B cell (primary cell): Measurements from ENCODE around the gene SLC25A21. TPM values are rescaled to one million over a fixed set of nuclear protein-coding genes. Genes with fewer than 3 reads are reported as not detected.

ENCODE experiments used
- ATAC-seq: fragments of 200-7000 bp; cut with Tn5 transposase; one replicate; pipeline ENCODE4 v1.10.0; 2021; ENCODE audit warnings: low read depth, mild to moderate bottlenecking, moderate number of reproducible peaks, moderate library complexity
- CTCF ChIA-PET: fragments of 350-600 bp; sonication (Branson Sonifier 250); formaldehyde crosslinking; loops from one replicate; lab custom pipeline; 2021; ENCODE audit warnings: antibody characterized with exemption, inconsistent platforms; lab: Charles Lee
- POLR2A ChIA-PET: fragments of 350-600 bp; sonication (Branson Sonifier 250); formaldehyde crosslinking; loops from one replicate; lab custom pipeline; 2021; ENCODE audit warnings: antibody characterized with exemption; lab: Charles Lee
- DNase-seq: peaks from one replicate; pipeline ENCODE4 v3.0.0; 2013
- H2AFZ ChIP-seq: 2 replicates; pipeline ENCODE4 v1.6.1; 2012; ENCODE audit warnings: mild to moderate bottlenecking, low read depth, low read length; ENCODE audit not compliant: insufficient read depth, poor library complexity, severe bottlenecking
- H3K27ac ChIP-seq, 2 donors: 1 replicate in 1 of 2; 2 replicates in 1 of 2; pipeline ENCODE4 v1.5.1; 2012 to 2013; ENCODE audit warnings: low read length in 2 of 2, mild to moderate bottlenecking in 2 of 2, moderate library complexity in 1 of 2
- H3K27me3 ChIP-seq, 4 experiments: fragments of 200-600 bp in 1 of 4; sonication (generic) in 1 of 4; replicated peaks in 1 of 4; 1 replicate in 2 of 4; 2 replicates in 2 of 4; pipeline versions ENCODE4 v1.6.1 to v1.7.0; 2013 to 2016; ENCODE audit warnings: low read length in 3 of 4, mild to moderate bottlenecking in 2 of 4, mixed read lengths in 1 of 4, moderate library complexity in 1 of 4; ENCODE audit not compliant: insufficient read depth in 4 of 4, control insufficient read depth in 3 of 4; ENCODE audit errors: control extremely low read depth in 1 of 4
- H3K36me3 ChIP-seq, 2 experiments: replicated peaks in 1 of 2; 1 replicate in 1 of 2; 2 replicates in 1 of 2; pipeline versions ENCODE4 v1.6.1 to v1.7.1; 2013; ENCODE audit warnings: low read length in 1 of 2; ENCODE audit not compliant: insufficient read depth in 2 of 2, control insufficient read depth in 1 of 2; ENCODE audit errors: control extremely low read depth in 1 of 2, extremely low read depth in 1 of 2
- H3K4me1 ChIP-seq, 2 donors: fragments of 200-600 bp in 1 of 2; sonication (generic) in 1 of 2; 1 replicate in 1 of 2; 2 replicates in 1 of 2; pipeline versions ENCODE4 v1.5.1 to v1.6.1; 2013 to 2017; ENCODE audit warnings: low read length in 2 of 2; ENCODE audit not compliant: control insufficient read depth in 2 of 2, insufficient read depth in 2 of 2
- H3K4me2 ChIP-seq: replicated peaks from 2 replicates; pipeline ENCODE3; 2012; ENCODE audit warnings: mild to moderate bottlenecking, low read depth, low read length; ENCODE audit not compliant: poor library complexity, severe bottlenecking
- H3K4me3 ChIP-seq, 5 experiments: fragments of 200-600 bp in 1 of 5; sonication (generic) in 1 of 5; 1 replicate in 3 of 5; 2 replicates in 2 of 5; pipeline versions ENCODE4 v1.5.1 to v1.7.0; 2011 to 2016; ENCODE audit warnings: low read length in 4 of 5, mild to moderate bottlenecking in 4 of 5, low read depth in 2 of 5, control low read depth in 1 of 5, moderate library complexity in 1 of 5; ENCODE audit not compliant: insufficient read depth in 1 of 5; ENCODE audit errors: control extremely low read depth in 1 of 5, extremely low read depth in 1 of 5
- H3K79me2 ChIP-seq: fragments of 200-600 bp; sonication (generic); one replicate; pipeline ENCODE4 v1.6.0; 2016; ENCODE audit warnings: low read length; ENCODE audit not compliant: control insufficient read depth, insufficient read depth
- H3K9ac ChIP-seq: fragments of 200-600 bp; sonication (generic); 2 replicates; pipeline ENCODE4 v1.6.1; 2017; ENCODE audit warnings: mild to moderate bottlenecking, low read length, moderate library complexity
- H3K9me3 ChIP-seq, 3 donors: one replicate each; pipeline versions ENCODE4 v1.6.1 to v1.7.1; 2013; ENCODE audit warnings: low read length in 2 of 3; ENCODE audit not compliant: control insufficient read depth in 2 of 3, insufficient read depth in 1 of 3; ENCODE audit errors: control extremely low read depth in 1 of 3
- H4K20me1 ChIP-seq: 2 replicates; pipeline ENCODE4 v1.6.0; 2012; ENCODE audit warnings: mild to moderate bottlenecking, low read length; ENCODE audit not compliant: insufficient read depth, control insufficient read depth, poor library complexity, severe bottlenecking
- H3K27ac Mint-ChIP-seq: one replicate; pipeline ENCODE4 v1.8.0; 2021; ENCODE audit warnings: mixed read lengths
- H3K27me3 Mint-ChIP-seq: one replicate; pipeline ENCODE4 v1.8.0; 2021; ENCODE audit warnings: mixed read lengths
- H3K4me1 Mint-ChIP-seq: one replicate; pipeline ENCODE4 v1.8.0; 2021; ENCODE audit warnings: mixed read lengths
- H3K4me3 Mint-ChIP-seq: one replicate; pipeline ENCODE4 v1.8.0; 2021; ENCODE audit warnings: mixed read lengths
- H3K9me3 Mint-ChIP-seq: one replicate; pipeline ENCODE4 v1.8.0; 2022; ENCODE audit warnings: mixed read lengths; ENCODE audit not compliant: insufficient read depth
- CTCF ChIP-seq: fragments of 200-600 bp; IDR thresholded peaks from one replicate; pipeline ENCODE4 v1.8.0; 2022; ENCODE audit warnings: antibody characterized with exemption, mild to moderate bottlenecking
- EZH2 ChIP-seq: IDR thresholded peaks from 2 replicates; pipeline ENCODE4 v1.6.1; 2012; ENCODE audit warnings: borderline replicate concordance, low read depth, mild to moderate bottlenecking, moderate library complexity, low read length; ENCODE audit not compliant: insufficient read depth, poor library complexity, severe bottlenecking
- WGBS: methylation state at CpG from one replicate; pipeline ENCODE4 v1.1.5; 2013; ENCODE audit warnings: missing lambda C conversion rate; ENCODE audit not compliant: insufficient coverage; 5-methylcytosine and 5-hydroxymethylcytosine counted together
- intact Hi-C: fragments of 100-400 bp; cut with micrococcal nuclease; formaldehyde crosslinking; loops from one replicate; pipeline ENCODE4 v1.10.0; 2022
- polyA plus RNA-seq: library from polyadenylated mRNA; depleted of rRNA; stranded (reverse); fragments of >200 nt; gene quantifications from 2 replicates; pipeline ENCODE4 v1.2.3, GENCODE V29; 2012
- total RNA-seq, 2 donors: library from RNA; stranded (reverse); fragments of 120-200 nt in 1 of 2; gene quantifications; 1 replicate in 1 of 2; 2 replicates in 1 of 2; pipeline versions ENCODE4 v1.2.3 to v1.2.4, GENCODE V29; 2013 to 2022

Gene SLC25A21
- total and polyA plus RNA-seq, 2 donors (not counting 1 experiment from before 2014, with no cell fraction given): not detected

GRCh38 chr14:36771028-36771640, 401.3 kb downstream of the SLC25A21 start:
- Histone ChIP-seq H3K9me3 (no peaks in the 10 kb centered on the region), H3K4me3 (no peak overlapping the region), H3K27me3 (no peaks in the 10 kb centered on the region), H3K4me2 (no peak overlapping the region), H3K36me3 (no peaks in the 10 kb centered on the region), H2AFZ (no peak overlapping the region), H4K20me1 (no peaks in the 10 kb centered on the region), H3K9ac (no peak overlapping the region), H3K79me2 (no peaks in the 10 kb centered on the region), H3K4me1 (no peaks in the 10 kb centered on the region), H3K27ac (no peak overlapping the region)
- whole genome bisulfite sequencing: 94% methylated on average over 3 of the region's 4 CpGs
- Mint-ChIP-seq H3K4me1 (no peaks in the 10 kb centered on the region), H3K27ac (no peak overlapping the region), H3K27me3 (no peaks in the 10 kb centered on the region), H3K9me3 (peaks cover 3% of the 10 kb centered on the region), H3K4me3 (no peak overlapping the region)
- POLR2A ChIA-PET: no interaction called here
- TF ChIP-seq CTCF (no peak), EZH2 (no peak)
- CTCF ChIA-PET: no interaction called here
- DNase-seq: no peak
- intact Hi-C loops: no loop called here
- no peak for ATAC-seq

- DNase-seq (no peak), ATAC-seq (no peak)
- Mint-ChIP-seq H3K27ac (no peak overlapping the region), H3K4me1 (no peaks in the 10 kb centered on the region), H3K9me3 (no peaks in the 10 kb centered on the region), H3K27me3 (no peaks in the 10 kb centered on the region), H3K4me3 (no peak overlapping the region)
- ChIA-PET POLR2A (no interaction called here), CTCF (interaction anchor here (0.6 kb wide), 1 partner anchor 418 kb away, joined by 3 read pairs; no protein-coding TSS in a partner anchor)
- H3K4me2 ChIP-seq: no peak overlapping the region
- no peak overlapping the region for H3K27ac ChIP-seq
- intact Hi-C loops: no loop called here
- 71% methylated on average over 1 of the region's 4 CpGs for WGBS
- H3K4me3 ChIP-seq: no peak overlapping the region
- no peaks in the 10 kb centered on the region for H3K79me2 ChIP-seq
- TF ChIP-seq EZH2 (no peak), CTCF (no peak)
- H3K9ac ChIP-seq: no peak overlapping the region
- H4K20me1 ChIP-seq: no peaks in the 10 kb centered on the region
- no peaks in the 10 kb centered on the region for H3K27me3 ChIP-seq
- H2AFZ ChIP-seq: no peak overlapping the region
- H3K9me3 ChIP-seq: no peaks in the 10 kb centered on the region
- H3K4me1 ChIP-seq: no peaks in the 10 kb centered on the region
- no peaks in the 10 kb centered on the region for H3K36me3 ChIP-seq
These were observed 403.6 kb downstream of the SLC25A21 start for GRCh38 chr14:36768638-36769337.
